SK-N-MC (cell line): ENCODE data around the gene COL4A5.

Experiments
- DNase-seq: peaks from one replicate; pipeline ENCODE4 v3.0.0-alpha.2; 2011; ENCODE audit warnings: low read depth, low spot score
- H3K27ac ChIP-seq: fragments of 200-600 bp; sonication (generic); 2 replicates; pipeline ENCODE4 v1.5.1; 2016; ENCODE audit warnings: mixed run types
- H3K36me3 ChIP-seq: fragments of 200-600 bp; sonication (generic); 2 replicates; pipeline ENCODE4 v1.6.1; 2017; ENCODE audit warnings: antibody characterized with exemption, low read length, mixed read lengths; ENCODE audit not compliant: insufficient read depth
- H3K4me3 ChIP-seq: fragments of 200-600 bp; sonication (generic); 2 replicates; pipeline ENCODE4 v1.5.1; 2016
- H3K9ac ChIP-seq: fragments of 200-600 bp; sonication (generic); 2 replicates; pipeline ENCODE4 v1.8.0; 2017; ENCODE audit warnings: mixed run types, mixed read lengths; ENCODE audit not compliant: insufficient read length
- H3K9me3 ChIP-seq: fragments of 200-600 bp; sonication (generic); 2 replicates; pipeline ENCODE4 v1.6.1; 2017; ENCODE audit warnings: low read depth, mild to moderate bottlenecking, antibody characterized with exemption, low read length, moderate library complexity, mixed read lengths
- EZH2 ChIP-seq: fragments of 200-600 bp; sonication (generic); IDR thresholded peaks from one replicate; pipeline ENCODE4 v1.6.1; 2017; ENCODE audit warnings: antibody characterized with exemption
- FOXP2 ChIP-seq: optimal IDR thresholded peaks from 2 replicates; pipeline ENCODE3; 2011; ENCODE audit warnings: mild to moderate bottlenecking, moderate library complexity; ENCODE audit not compliant: insufficient read depth; ENCODE audit errors: extremely low read length, control extremely low read depth
- POLR2AphosphoS5 ChIP-seq: IDR thresholded peaks from 2 replicates; pipeline ENCODE4 v1.6.1; 2012; ENCODE audit warnings: mild to moderate bottlenecking, low read depth, low read length, borderline replicate concordance

The COL4A5 gene

GRCh38 chrX:108736509-108737479 lies 297.2 kb downstream of the COL4A5 start, which contains the start of gene IRS4:
Gene IRS4, minus strand, starts transcription at chrX:108736563.
- Histone ChIP-seq H3K36me3 (no peaks in the 10 kb centered on the region), H3K27ac (no peak within 1 kb of the TSS), H3K4me3 (peak within 1 kb of the TSS; percentile 66), H3K9ac (no peak within 1 kb of the TSS), H3K9me3 (no peaks in the 10 kb centered on the region)
- no peak for DNase-seq
- TF ChIP-seq POLR2AphosphoS5 (no peak), EZH2 (no peak), FOXP2 (no peak)

GRCh38 chrX:108737754-108738153 lies 298.1 kb downstream of the COL4A5 start:
- H3K27ac ChIP-seq = no peak overlapping the region
- no peak overlapping the region for H3K4me3 ChIP-seq
- no peak for DNase-seq
- no peaks in the 10 kb centered on the region for H3K36me3 ChIP-seq
- no peaks in the 10 kb centered on the region for H3K9me3 ChIP-seq
- TF ChIP-seq FOXP2 = no peak
- H3K9ac ChIP-seq = no peak overlapping the region

GRCh38 chrX:108740299-108740774 lies 300.7 kb downstream of the COL4A5 start:
- Histone ChIP-seq H3K9me3 (no peaks in the 10 kb centered on the region), H3K36me3 (no peaks in the 10 kb centered on the region), H3K27ac (no peak overlapping the region), H3K4me3 (no peak overlapping the region), H3K9ac (no peak overlapping the region)
- TF ChIP-seq POLR2AphosphoS5 = no peak
- no peak for DNase-seq
